ENCODE data around the gene ARRB2. TPM values are rescaled to one million over a fixed set of nuclear protein-coding genes. Genes with fewer than 3 reads are reported as not detected.

The ARRB2 gene
- total RNA-seq, 2 experiments from 2014 or later, result 323 to 336 TPM

- Mint-ChIP-seq H3K4me3 (no peak overlapping the region), H3K4me1 (peaks cover 36% of the 10 kb centered on the region), H3K36me3 (ENCODE audit: low read depth) (peaks cover 50% of the 10 kb centered on the region), H3K27ac (peak overlapping the region; percentile 50), H3K9me3 (no peaks in the 10 kb centered on the region), H3K27me3 (no peaks in the 10 kb centered on the region)
- CTCF ChIA-PET, result interaction anchor here (1.2 kb wide), 1 partner anchor 85 kb away, joined by 3 read pairs; no protein-coding TSS in a partner anchor
- POLR2A ChIA-PET, result no interaction called here
- no peak for DNase-seq
Measured at GRCh38 chr17:4720787-4721186, 10.4 kb downstream of the ARRB2 start.

- peaks cover 36% of the 10 kb centered on the region for H3K4me1 Mint-ChIP-seq
- H3K36me3 Mint-ChIP-seq (ENCODE audit: low read depth), result peaks cover 46% of the 10 kb centered on the region
- H3K27me3 Mint-ChIP-seq, result no peaks in the 10 kb centered on the region
- CTCF ChIA-PET, result interaction anchor here (1.2 to 1.8 kb wide), 2 partner anchors 12 to 85 kb away, joined by 3 read pairs; no protein-coding TSS in a partner anchor
- DNase-seq, result no peak
- no peaks in the 10 kb centered on the region for H3K9me3 Mint-ChIP-seq
- H3K4me3 Mint-ChIP-seq, result no peak overlapping the region
- POLR2A ChIA-PET, result no interaction called here
- H3K27ac Mint-ChIP-seq, result peak overlapping the region; percentile 61
Measured at GRCh38 chr17:4721203-4722135, 11.0 kb downstream of the ARRB2 start.

GRCh38 chr17:4722678-4723240 is 12.3 kb downstream of the ARRB2 start:
- ChIA-PET POLR2A (no interaction called here), CTCF (interaction anchor here (1.8 kb wide), 1 partner anchor 13 kb away, joined by 3 read pairs; no protein-coding TSS in a partner anchor)
- H3K27me3 Mint-ChIP-seq, result no peaks in the 10 kb centered on the region
- H3K4me3 Mint-ChIP-seq, result no peak overlapping the region
- H3K4me1 Mint-ChIP-seq, result peaks cover 32% of the 10 kb centered on the region
- H3K9me3 Mint-ChIP-seq, result no peaks in the 10 kb centered on the region
- peak overlapping the region; percentile 0 for H3K27ac Mint-ChIP-seq
- H3K36me3 Mint-ChIP-seq (ENCODE audit: low read depth), result peaks cover 34% of the 10 kb centered on the region
- no peak for DNase-seq

- Mint-ChIP-seq H3K27ac (no peak overlapping the region), H3K4me3 (no peak overlapping the region), H3K4me1 (peaks cover 35% of the 10 kb centered on the region), H3K27me3 (no peaks in the 10 kb centered on the region), H3K36me3 (ENCODE audit: low read depth) (peaks cover 20% of the 10 kb centered on the region), H3K9me3 (no peaks in the 10 kb centered on the region)
- ChIA-PET POLR2A (no interaction called here), CTCF (no interaction called here)
- DNase-seq, result no peak
Measured at GRCh38 chr17:4724650-4725049, 14.2 kb downstream of the ARRB2 start.

- Mint-ChIP-seq H3K4me3 (no peak overlapping the region), H3K4me1 (peaks cover 35% of the 10 kb centered on the region), H3K27ac (no peak overlapping the region), H3K36me3 (ENCODE audit: low read depth) (peaks cover 10% of the 10 kb centered on the region), H3K27me3 (no peaks in the 10 kb centered on the region), H3K9me3 (no peaks in the 10 kb centered on the region)
- POLR2A ChIA-PET, result no interaction called here
- CTCF ChIA-PET, result interaction anchor here (1.6 to 2.0 kb wide), 4 partner anchors 10 to 183 kb away, joined by 3 to 6 read pairs (median 5); partner anchors contain the start of gene CHRNE
- DNase-seq, result no peak
Measured at GRCh38 chr17:4725646-4726310, 15.3 kb downstream of the ARRB2 start.

- DNase-seq, result no peak
- CTCF ChIA-PET, result interaction anchor here (1.6 kb wide), 1 partner anchor 16 kb away, joined by 5 read pairs; no protein-coding TSS in a partner anchor
- Mint-ChIP-seq H3K36me3 (ENCODE audit: low read depth) (peaks cover 4% of the 10 kb centered on the region), H3K9me3 (no peaks in the 10 kb centered on the region), H3K4me3 (no peak overlapping the region), H3K27ac (peak overlapping the region; percentile 58), H3K4me1 (peaks cover 47% of the 10 kb centered on the region), H3K27me3 (no peaks in the 10 kb centered on the region)
- POLR2A ChIA-PET, result no interaction called here
Measured at GRCh38 chr17:4728124-4728523, 17.7 kb downstream of the ARRB2 start.

GRCh38 chr17:4733073-4733531 is 22.7 kb downstream of the ARRB2 start:
- peak overlapping the region; percentile 54 for H3K27ac Mint-ChIP-seq
- H3K27me3 Mint-ChIP-seq, result peaks cover 8% of the 10 kb centered on the region
- ChIA-PET CTCF (interaction anchor here (0.6 to 1.1 kb wide), 3 partner anchors 57 to 142 kb away, joined by 3 to 8 read pairs (median 3); no protein-coding TSS in a partner anchor), POLR2A (no interaction called here)
- H3K36me3 Mint-ChIP-seq (ENCODE audit: low read depth), result peaks cover 4% of the 10 kb centered on the region
- H3K4me3 Mint-ChIP-seq, result peak overlapping the region; percentile 87
- H3K4me1 Mint-ChIP-seq, result peaks cover 41% of the 10 kb centered on the region
- peak; percentile 41 for DNase-seq
- no peaks in the 10 kb centered on the region for H3K9me3 Mint-ChIP-seq

GRCh38 chr17:4734857-4735475 is 24.5 kb downstream of the ARRB2 start:
- Mint-ChIP-seq H3K4me1 (peaks cover 45% of the 10 kb centered on the region), H3K27me3 (peaks cover 19% of the 10 kb centered on the region), H3K36me3 (ENCODE audit: low read depth) (peaks cover 9% of the 10 kb centered on the region), H3K27ac (no peak overlapping the region), H3K4me3 (no peak overlapping the region), H3K9me3 (no peaks in the 10 kb centered on the region)
- POLR2A ChIA-PET, result no interaction called here
- DNase-seq, result no peak
- CTCF ChIA-PET, result interaction anchor here (0.6 to 1.7 kb wide), 4 partner anchors 25 to 374 kb away, joined by 3 to 4 read pairs (median 3); partner anchors contain the start of gene ARRB2

- Mint-ChIP-seq H3K36me3 (ENCODE audit: low read depth) (peaks cover 9% of the 10 kb centered on the region), H3K27ac (no peak overlapping the region), H3K4me1 (peaks cover 42% of the 10 kb centered on the region), H3K27me3 (peaks cover 29% of the 10 kb centered on the region), H3K9me3 (no peaks in the 10 kb centered on the region), H3K4me3 (no peak overlapping the region)
- CTCF ChIA-PET, result interaction anchor here (1.3 to 1.7 kb wide), 6 partner anchors 20 to 164 kb away, joined by 3 to 8 read pairs (median 5); partner anchors contain the start of genes ARRB2 and C17orf107
- DNase-seq, result no peak
- POLR2A ChIA-PET, result no interaction called here
Measured at GRCh38 chr17:4735876-4736651, 25.6 kb downstream of the ARRB2 start.

- POLR2A ChIA-PET, result no interaction called here
- peak overlapping the region; percentile 87 for H3K27ac Mint-ChIP-seq
- H3K36me3 Mint-ChIP-seq (ENCODE audit: low read depth), result peaks cover 6% of the 10 kb centered on the region
Measured at GRCh38 chr17:4738136-4739121, 28.0 kb downstream of the ARRB2 start.

More at GRCh38 chr17:4738136-4739121, 28.0 kb downstream of the ARRB2 start:
- peaks cover 25% of the 10 kb centered on the region for H3K4me1 Mint-ChIP-seq
- peaks cover 40% of the 10 kb centered on the region for H3K27me3 Mint-ChIP-seq
- CTCF ChIA-PET, result interaction anchor here (2.3 kb wide), 1 partner anchor 52 kb away, joined by 7 read pairs; no protein-coding TSS in a partner anchor
- peak; percentile 37 for DNase-seq
- H3K4me3 Mint-ChIP-seq, result peak overlapping the region; percentile 72
- H3K9me3 Mint-ChIP-seq, result no peaks in the 10 kb centered on the region

All from activated CD4-positive, alpha-beta T cell treated with anti-CD3 and anti-CD28 coated beads, Interleukin-2, amount 10 ng/mL, durations not matched to agents 7 days and 5 days (primary cell).